NCI-H1436 (cell line): ENCODE results near the gene SETBP1.
"Not testable (repeated sequence)": the region's sequence is repeated elsewhere in the genome, so short reads cannot be mapped to it uniquely, and the experiment has no call there.

Experiments
- DNase-seq: peaks from one replicate; lab custom pipeline; 2025; lab: John Stamatoyannopoulos, UW

Gene SETBP1

DNA sequence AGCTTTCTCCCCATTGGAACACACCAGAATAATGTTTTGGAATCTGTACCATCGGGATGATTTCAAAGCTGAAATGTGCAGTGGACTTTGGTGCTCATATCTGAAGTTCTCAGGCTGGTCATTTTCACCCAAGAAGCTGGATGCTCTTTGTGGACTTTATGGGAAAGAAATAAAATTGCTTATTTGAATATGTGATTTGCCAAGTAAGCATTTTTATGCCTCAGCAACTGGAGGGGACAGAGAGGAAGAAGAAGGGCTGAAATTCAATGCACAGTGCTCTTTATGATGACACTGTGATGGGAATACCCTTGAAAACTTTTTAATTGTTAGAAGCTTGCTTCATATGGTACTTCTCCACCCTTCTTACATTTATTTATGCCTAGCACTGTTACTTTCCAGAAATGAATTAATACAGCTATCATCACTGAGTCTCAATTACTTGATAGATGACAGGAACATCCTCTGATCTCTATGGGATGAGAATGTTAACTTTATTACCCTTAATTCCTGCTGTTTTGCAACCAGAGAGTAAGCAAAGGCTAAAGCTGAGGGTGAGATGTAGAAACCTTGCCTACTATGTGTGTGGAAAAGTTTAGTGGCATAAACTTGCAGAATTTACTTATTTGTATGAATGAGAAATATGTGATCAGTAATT is 23.6 kb downstream of the SETBP1 start:
- DNase-seq = no peak

DNA sequence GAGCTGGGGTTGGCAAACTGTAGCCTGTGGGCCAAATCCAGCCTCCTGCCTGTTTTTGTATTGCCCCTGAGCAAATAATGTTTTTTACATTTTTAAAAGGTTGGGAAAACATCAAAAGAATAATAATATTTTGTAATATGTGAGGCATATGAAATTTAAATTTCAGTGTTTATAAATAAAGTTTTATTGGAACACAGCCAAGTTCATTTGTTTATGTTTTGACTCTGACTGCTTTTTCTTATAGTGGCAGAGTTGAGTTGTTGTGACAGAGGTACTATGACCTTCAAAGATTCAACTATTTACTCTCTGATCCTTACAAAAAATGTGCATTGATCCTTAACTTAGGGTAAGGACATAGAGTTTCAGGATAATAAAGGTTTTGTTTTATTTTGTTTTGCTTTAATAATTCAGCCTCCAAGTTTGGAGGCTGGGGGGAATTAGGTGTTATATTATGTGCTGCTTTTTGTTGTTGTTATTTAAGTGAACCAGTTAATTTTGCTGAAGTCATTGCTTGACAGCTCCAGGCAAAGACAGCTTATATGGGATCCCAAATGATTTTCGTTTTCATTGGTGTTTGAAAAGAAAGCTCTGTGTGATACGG is 24.5 kb downstream of the SETBP1 start:
- no peak for DNase-seq

DNA sequence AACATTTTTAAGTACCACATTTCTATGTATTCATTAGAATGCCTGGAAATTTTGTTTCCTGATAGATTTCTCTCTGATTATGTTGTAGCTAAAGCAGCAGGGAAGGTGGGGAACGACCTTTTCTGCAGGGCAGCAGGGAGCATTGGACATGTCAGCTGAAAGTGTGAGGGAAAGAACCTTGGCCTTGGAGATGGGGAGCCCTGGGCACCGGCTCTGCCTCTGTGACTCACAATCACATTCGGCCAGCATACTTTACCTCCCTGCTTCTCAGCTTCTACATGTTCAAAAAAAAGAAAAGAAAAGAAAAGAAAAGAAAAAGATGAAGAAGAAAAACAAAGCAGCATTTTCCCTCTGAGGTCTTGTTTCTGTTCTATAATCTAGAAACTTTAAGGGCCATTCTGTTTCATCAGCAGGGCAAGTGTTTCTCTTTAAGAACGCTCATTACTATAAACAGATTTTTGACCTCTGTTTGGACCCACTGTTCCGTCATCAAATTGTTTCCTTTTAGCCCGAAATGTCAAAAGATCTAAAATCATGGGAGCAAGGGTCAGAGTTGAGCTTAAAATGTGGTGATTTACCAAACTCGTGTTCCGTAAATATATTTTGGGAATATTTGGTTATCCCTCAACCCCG is 27.9 kb downstream of the SETBP1 start:
- no peak for DNase-seq

DNA sequence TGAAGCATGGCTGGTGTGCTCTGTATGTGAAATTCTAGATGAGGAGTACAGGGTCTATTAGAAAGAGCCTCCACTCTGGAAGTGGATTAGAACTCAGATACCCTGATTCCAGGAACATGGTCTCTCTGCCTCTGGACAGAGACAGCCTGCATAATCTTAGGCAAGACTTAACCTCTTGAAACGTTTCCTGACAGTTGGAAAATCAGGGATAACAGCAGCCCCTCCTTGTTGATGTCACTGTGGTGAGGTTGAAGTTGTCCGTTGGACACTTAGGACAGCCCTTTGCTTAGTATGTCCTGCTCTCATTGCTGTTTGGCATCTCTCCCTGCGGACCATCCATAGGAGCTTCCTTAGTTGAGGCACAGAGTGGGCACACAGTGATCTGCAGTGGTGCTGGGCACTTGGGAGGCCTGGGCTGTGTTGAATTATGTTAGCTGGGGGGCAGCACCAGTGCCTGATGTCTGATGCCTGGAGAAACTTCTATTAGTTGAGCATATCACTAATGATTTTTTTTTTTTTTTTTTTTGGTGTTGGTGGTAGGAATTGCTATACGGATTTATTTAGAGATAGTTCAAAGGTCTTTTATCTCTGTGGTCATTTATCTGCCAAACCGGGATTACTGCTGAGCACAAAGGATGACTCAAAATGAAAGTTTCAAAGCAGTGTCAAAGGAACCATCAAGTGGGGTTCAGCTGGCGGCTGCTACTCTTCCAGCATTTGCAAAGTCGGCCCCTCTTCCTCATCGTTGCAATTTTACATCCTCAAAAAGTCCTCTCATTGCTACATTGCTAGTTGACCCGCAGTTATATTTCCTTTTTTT is 28.8 kb downstream of the SETBP1 start:
- no peak for DNase-seq

DNA sequence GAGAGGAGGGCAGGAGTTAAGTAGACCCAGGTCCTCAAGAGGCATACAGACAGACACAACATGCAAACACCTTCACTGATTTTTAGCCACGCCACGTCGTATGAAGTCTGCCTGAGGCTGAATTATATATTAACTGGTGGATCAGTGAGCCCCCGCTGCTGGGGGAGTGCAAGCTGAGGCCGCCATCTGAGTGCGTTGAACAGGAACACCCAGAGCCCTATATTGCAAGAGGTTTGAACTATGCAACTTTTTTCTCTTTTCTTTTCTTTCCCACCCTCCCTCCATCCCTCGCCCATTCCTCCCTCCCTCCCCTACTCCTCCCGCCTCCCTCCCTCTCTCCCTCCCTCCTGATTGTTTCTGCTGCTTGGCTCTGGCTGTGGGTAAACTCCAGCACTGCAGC is 30.2 kb downstream of the SETBP1 start:
- no peak for DNase-seq

DNA sequence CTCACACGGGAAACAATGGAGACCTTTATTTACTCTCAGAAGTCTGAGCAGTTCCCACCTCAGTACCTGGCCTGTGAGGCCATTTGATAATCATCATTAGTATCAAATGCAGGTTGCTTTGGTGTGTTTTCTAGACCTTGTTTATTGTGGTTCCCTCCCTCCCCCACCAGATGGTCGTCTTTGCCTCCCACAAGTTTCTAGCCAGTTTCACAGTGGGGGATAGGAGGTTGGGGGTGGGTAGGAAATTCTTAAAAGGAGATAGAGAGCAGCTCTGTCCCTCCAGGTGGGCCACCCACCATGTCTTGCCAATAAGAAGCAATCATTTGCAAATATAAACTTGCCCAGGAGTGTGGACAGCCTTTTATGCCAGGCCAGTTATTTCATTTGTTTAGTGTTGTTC is 31.3 kb downstream of the SETBP1 start:
- DNase-seq = no peak

DNA sequence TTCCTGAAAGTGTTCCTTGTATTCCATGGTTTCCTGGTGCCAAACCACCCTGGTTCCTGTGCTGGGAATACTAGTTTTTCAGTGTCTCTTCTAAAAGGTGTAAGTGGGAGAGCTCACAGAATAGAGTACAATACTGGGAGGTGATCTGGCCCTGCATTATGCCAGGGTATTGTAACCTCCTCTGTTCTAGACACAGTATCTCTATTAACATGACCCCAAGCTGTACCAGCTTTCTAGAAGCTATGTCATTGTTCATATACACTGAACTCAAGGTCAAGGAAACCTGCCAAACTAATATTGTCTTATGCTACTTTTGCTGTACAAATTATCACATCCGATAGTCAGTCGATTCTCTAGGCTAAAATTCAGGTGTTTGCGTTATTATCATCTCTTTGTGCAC is 32.7 kb downstream of the SETBP1 start:
- DNase-seq = no peak

DNA sequence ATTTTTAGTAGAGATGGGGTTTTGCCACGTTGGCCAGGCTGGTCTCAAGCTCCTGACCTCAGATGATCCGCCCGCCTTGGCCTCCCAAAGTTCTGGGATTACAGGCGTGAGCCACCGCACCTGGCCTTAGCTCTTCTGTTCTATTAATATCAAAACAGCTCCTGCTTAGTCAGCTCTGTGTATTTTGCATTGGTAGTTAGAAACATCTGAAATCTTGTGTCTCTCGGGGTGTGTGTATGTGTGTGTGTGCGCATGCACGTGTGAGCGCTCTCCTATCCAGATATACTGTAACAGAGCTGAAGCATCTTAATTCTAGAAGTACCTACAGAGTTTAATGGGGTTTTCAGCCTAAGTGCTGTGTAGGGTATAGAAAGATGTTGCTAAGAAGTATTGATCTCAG is 33.7 kb downstream of the SETBP1 start:
- no peak for DNase-seq

DNA sequence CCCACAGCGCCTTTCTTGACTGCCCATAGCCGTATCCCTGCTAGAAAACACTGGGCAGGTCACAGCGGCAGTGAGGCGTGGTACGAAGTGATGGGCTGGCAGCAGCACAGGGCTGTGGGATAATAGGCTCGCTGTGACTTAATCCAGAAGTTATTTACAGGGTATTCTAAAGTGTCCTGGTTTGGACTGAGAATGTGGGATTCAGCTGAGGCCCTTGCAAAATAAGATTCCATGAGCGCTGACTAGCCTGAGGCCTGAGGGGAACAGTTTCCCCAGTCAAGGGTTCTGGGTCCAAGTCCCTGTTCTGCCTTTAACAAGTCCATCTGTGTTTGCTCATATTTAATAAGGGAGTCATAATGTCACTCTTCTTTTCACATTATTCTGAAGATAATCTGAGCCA is 34.6 kb downstream of the SETBP1 start:
- no peak for DNase-seq

DNA sequence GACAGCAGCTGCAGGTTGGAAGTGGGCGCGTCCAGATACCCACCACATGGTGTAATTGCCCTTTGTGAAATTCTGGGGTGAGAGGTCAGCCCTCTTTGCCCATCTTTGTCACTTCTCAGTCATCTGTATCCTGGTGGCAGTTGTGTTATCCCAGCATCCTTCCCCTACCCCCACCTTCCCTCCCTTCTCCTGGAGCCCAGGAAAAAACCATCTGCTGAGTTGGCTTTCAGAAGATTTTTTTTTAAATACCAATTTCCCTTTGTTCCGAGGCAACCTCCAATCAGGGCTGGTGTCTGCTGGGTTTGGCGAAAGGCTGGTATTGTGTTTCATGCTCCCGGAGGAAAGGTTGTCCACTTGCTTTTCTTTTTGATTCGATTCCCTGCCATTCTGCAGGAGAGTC is 35.2 kb downstream of the SETBP1 start:
- DNase-seq = no peak

DNA sequence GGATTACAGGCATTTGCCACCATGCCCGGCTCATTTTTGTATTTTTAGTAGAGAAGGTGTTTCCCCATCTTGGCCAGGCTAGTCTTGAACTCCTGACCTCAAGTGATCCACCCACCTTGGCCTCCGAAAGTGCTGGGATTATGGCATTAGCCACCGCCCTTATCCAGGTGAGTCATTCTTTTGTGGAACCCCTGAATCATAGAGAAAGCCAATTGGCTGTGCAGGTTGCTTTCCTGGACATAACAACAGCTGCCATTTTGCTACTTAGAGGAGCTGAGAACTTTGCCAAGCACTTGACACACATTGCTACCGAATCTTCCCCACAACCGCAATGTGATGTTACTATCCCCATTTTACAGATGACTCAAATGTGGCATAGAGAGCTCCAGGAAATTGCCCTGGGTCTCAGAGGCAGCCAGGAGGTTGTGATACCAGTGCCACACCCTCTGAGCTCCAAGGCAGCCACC is 36.0 kb downstream of the SETBP1 start:
- DNase-seq = no peak

DNA sequence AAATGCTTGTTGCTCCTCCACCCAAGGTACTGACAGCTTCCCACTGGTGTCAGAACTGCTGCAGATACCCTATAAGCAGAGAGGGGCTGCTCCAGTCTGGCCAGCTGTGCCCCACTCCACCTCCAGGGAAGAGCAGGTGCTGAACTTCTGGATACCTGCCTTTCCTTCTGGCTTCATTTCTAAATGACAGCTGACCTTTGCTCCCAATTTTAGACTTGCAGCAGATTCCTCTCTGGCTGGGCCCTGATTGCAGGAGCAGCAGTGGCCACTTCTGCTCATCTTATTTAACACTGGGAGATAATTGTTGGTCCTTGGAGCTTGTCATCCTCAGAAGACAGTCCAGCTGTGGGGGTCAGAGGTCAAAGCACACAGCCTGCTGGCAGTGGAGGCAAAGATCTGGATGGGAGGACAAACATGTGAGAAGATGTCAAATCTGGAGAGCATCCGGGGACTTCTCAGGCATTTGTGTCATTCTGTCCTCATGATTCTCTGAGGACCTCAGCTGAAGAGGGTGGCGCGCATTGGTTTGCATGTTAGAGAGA is 38.9 kb downstream of the SETBP1 start:
- DNase-seq = no peak

DNA sequence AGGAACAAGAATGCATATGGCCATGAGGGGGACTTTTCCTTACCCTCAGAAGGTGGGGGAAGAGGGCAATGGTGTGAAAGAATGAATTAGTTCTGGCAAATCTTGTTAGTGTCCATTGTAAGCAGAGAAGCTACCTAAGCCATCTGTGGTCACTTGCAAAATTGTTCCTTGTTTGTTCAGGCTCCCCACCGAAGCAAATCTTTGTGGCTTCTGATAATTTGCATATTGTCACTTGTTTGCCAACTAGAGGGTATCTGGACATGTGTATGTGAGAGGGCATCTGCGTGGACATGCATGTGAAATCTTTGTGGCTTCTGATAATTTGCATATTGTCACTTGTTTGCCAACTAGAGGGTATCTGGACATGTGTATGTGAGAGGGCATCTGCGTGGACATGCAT is 41.1 kb downstream of the SETBP1 start:
- not testable (repeated sequence) for DNase-seq

DNA sequence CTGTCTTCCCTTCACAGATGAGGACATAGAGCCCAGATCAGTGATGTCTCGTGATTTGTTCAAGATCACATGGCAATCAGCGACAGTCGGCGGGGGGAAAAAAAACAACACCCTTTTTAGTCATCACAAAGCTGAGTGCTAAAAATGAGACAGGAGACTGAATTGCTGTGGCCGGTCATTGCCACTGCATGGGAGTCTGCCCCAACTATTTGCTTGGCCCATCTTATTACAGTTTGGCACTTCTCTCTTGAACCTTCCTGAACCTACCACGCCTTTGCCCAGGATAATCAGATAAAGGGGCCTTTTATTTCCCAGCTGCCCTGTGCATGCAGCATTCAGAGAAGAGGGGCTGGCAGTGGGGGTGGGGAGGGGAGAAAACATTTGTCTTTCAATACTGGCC is 42.7 kb downstream of the SETBP1 start:
- DNase-seq = no peak

DNA sequence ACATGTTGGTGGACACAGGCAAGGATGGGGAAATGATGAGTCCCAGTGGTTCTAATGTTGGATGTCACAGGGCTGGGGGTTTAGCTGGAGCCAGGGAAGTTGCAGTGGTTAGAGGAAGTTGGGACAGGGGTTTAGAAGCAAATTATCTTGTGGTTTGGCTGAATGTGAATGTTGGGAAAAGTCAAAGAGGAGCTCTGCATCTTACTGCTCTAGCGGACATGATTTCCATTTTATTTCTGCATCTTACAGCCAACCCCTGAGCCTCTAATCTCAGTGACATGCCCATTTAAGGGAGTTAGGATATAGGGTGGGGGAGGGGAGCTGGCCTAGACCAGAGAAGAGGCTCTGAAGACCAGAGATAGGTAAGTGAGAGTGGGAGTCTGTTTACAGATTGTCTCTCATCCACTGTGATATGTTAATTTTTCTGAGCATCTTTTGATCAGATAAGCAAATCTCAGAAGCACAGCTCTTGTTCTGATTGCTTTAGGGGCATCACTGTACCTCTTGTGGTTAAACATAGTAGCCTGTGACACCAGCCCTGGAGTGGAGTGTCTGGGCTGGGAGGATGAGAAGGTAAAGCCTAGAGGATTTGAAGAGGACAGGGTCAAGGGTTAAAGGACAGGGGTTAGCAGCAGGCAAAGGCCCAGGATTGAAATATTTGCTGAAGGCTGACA is 43.6 kb downstream of the SETBP1 start:
- no peak for DNase-seq

DNA sequence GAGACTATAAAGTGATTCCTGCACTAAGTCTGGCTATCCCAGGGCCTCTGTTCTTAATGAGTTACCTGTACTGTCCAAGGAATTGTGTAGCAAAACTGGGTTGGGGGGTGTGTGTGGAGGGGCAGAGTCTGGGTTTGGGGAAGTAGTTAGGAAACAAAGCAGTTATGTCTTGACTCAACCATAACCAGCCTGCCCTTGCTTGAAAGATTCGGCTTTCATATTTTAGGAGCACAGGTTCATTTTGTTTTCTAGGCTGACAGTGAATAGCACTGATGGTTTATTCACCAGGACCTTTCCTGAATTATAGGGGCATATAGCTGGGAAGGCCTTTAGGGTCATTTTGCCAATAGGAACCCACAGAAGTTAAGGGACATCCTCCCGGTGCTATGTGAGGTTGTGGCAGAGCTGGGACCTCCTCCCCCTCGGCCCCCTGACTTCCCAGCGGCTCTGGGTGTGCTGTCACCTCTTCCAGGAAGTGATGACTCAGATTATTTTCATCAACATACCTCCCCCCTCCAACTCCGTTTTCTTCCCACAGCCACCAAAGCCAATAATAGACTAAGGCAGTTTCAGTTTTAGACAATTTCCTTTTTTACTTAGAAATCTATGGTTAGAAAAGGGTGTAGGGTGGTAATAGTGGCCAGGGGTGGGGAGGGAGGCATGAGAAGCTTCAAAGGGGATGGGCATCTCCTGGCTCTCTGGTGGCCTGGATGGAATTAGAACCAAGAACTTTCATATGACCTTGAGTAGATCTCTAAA is 44.8 kb downstream of the SETBP1 start:
- DNase-seq = no peak

DNA sequence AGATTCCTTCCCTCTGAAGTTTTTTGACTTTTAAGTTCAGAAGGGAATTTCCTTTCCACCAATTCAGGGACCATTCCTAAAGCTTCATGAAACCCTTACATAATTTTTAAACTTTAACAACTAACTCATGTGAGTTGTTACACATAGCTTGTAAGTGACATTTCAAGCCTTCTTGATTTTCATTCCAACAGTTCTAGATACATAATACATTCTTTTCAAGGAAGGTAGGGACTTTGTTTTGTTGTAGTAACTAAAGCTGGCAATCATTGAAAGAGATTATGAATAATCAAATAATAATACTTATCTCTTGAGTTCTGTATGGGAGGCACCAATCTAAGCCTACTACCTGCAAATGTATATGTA is 45.4 kb downstream of the SETBP1 start:
- no peak for DNase-seq

DNA sequence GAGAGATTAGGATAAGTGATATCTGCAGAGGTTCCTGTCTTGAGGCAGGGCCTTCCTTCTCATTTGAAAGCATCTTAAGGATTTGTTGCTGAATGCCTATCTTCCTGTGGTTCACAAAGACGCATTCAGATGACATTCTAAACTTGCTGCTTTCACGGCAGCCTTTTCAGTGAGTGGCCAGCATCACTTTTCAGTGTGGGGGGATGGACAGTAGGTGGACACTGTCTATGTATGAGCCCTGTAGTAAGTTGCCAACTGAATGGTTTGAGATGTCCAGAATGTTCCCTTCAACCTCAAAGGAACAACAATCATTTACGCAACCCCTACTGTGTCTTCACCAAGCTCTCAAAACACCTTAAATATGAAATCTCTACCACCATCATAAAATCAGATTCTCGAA is 46.6 kb downstream of the SETBP1 start:
- DNase-seq = no peak

DNA sequence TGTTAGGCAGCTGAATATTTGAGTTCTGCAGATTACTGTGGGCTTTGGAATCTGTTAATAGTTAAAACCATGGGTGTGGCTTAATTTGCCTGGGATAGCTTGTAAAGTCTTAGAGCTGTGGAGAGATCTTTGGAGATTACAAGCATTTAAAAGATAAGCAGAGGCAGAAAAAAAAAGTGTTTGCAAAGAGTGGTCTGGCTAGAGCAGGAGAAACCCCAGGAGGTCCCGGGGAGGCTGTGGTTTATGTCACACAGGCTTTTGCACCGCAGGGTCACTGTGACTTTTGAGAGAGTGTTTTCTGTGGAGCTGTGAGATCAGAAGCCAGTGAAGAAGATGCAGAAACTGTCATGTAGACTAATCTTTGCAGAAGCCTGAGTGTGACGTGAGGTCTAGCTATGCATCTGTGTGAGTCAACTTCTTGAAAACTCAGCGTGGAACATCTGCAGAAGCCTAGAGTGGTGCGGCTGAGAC is 49.0 kb downstream of the SETBP1 start:
- no peak for DNase-seq

DNA sequence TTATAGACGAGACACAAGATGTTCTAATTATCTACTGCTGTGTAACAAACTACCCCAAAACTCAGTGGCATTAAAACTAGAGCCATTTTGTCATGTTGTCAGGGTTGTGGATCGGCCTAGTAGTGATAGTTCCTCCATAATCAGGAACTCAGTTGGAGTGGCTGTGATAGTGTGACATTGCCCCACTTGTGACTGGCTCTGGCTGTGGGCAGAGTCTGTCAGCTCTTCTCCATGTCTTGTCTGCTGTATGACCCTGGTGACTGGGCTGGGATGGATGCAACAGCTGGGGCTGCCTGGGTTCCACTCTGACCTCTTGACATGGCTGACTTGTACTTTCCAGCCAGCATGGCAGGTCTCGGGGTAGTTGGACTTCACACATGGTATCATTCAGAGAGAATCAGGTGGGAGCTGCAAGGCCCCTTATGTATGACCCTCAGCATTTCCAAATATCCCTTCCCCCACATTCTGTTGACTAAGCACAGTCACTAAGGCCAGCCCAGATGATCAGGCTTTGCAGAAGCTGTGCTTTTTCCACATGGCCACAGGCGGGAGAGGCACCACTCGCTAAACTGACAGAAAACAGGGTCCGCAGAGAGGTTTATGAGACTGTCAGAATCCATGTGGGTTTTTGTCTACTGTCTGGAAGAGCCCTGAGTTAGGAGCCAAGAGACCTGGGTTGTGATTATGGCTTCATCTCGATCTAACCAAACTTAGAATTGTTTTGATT is 50.3 kb downstream of the SETBP1 start:
- no peak for DNase-seq
